Middle frontal gyrus (tissue), 1 donor: ENCODE data around the gene PROCA1.
"Not testable (repeated sequence)": the region's sequence is repeated elsewhere in the genome, so short reads cannot be mapped to it uniquely, and the experiment has no call there.

ENCODE experiments used
- DNase-seq: peaks from one replicate; pipeline ENCODE4 v3.0.0-alpha.2; 2015; ENCODE audit warnings: low spot score; ENCODE audit errors: extremely low spot score

The PROCA1 gene

GRCh38 chr17:28725660-28726225 lies 14.1 kb upstream of the PROCA1 start:
- no peak for DNase-seq

DNA sequence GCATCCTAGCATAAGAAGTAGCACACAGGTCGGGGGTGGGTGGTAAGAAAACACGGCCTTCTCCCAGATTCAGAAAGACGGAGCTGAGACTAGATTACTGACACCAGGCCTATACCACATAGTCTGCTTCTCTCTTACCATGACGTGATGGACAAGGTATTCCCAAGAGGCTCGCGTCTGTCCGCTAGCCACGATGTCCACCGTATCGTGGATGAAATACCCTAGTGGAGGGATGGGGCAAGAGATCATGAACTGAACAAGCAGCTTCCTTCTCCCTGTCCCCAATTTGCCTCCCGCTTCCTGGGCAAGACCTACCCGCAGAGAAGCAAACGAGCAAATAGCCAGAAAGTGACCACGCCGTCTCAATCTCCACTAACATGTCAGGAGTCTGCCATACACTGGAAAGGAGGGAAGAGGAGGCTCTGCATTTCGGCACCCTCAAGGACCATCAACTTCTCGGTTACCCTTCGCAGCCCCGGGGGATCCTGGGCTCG lies 13.5 kb upstream of the PROCA1 start:
- DNase-seq = no peak

DNA sequence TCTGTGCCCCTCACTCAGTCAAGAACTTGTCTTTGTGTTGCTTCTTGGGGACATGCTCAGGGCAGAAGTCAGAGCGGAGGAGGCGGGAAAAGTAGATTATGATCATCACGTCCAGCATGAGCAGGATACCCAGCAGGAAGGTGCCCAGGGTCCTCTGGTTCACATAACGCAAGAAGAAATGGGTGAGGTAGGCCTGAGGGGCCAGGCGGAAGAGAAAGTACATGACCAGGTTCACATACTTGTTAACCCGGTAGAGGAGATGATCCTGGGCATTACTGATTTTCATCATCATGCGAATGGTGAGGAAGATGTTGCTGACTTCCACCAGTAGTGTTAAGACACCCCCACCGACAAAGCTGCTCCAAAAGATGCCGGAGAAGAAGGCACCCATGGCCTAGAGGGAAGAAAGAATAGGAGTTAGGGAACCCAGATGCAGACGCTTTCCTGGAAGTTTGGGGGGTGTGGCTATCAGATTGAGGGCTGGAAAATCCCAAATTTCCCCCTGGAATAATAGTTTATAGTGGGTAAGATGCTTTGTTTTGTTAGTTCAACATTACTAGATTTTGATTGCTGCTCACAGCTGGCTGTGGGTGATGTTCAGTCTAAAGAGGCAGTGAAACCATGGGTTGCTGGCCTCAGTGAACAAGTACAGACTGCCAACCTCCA lies 12.9 kb upstream of the PROCA1 start:
- no peak for DNase-seq

- not testable (repeated sequence) for DNase-seq
Measured at GRCh38 chr17:28723836-28724499, 12.3 kb upstream of the PROCA1 start.

DNA sequence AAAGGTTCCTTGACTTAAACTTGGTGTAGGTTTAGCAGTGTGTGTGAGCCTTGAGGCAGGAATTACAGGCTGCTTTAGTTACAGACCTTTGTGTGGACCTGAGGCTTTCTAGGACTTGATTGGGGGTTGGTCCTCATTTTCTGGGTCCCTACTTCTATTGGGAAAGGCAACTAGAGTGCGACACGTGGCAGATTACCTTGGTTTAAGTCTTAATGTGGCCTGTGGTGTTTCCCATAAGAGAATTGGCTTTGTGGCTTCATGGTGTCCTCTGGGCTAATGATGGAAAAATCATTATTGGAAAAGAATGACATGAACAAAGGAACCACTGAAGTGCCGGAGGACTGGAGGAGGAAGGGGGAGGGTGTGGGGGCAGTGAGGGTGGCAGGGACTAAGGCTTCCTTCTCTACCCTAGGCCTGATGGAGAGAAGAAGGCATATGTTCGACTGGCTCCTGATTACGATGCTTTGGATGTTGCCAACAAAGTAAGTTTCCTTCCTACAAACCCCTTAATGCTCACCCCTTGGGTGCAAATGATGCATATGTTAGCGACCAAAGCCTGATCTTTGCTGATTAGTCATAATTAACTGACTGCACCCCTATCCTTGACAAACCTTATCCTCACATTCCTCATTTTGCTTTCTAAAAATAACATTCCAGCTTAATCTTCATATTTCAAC lies 11.6 kb upstream of the PROCA1 start:
- DNase-seq = no peak

DNA sequence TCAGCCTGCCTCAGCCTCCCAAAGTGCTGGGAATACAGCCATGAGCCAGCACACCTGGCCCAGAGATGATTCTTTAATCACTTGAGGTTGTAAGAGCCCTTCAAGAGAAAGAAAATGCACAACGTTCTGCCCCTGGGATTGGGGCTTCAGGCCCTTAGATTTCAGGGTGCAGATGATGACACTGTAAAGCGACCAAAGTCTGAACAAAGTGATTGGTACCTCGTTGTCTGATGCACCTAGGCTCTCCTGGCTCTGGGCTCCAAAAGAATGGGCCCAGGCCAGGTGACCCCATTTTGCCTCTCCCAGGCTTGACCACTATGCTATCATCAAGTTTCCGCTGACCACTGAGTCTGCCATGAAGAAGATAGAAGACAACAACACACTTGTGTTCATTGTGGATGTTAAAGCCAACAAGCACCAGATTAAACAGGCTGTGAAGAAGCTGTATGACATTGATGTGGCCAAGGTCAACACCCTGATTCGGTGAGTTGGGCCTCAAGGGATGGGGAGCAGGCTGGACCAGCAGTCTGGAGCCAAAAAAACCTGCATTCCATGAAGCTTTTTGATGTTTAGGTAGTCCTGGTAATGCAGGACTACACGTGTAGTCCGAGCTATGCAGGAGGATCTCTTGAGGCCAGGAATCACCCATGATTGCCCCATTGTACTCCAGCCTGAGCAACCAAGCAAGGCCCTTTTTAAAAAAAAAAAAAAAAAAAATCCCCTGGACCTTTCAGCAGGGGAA lies 10.9 kb upstream of the PROCA1 start:
- no peak for DNase-seq

- DNase-seq = not testable (repeated sequence)
Measured at GRCh38 chr17:28720997-28721329, 9.3 kb upstream of the PROCA1 start.

- no peak for DNase-seq
Measured at GRCh38 chr17:28720247-28720996, 8.7 kb upstream of the PROCA1 start.

GRCh38 chr17:28719021-28719433 lies 7.3 kb upstream of the PROCA1 start:
- DNase-seq = no peak

DNA sequence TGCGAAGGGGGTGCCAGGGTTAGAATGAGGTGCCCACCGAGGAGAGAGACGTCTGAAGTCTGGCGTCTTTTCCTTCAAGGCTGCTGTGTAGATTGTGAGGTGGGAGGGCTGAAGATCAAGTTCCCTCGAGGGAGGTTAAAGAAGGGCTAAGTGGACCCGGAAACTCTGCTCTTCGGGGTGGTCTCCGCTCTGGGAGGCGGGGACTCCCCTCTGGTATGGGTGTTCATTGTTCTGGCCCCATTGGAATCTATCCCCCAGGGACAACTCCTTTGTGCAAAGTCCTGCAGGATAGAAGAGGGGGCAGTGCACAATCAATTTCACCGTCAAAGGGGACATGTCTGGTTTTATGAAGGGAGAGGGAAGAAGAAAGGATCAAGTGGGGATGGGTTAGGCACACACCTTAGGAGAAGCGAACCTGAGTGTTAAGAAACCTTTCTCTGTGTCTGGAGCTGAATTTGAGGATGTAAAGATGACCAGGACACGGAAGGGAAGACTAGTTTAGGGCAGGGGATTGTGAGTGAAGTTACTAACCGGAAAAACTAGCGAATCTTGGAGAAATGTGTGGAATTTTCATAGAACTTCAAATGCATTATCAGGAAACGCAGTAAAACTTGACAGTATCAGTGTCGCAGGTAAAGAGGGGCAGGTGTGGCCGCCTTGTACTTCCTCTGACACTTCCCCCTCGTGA lies 6.8 kb upstream of the PROCA1 start:
- no peak for DNase-seq

GRCh38 chr17:28717578-28718332 lies 6.1 kb upstream of the PROCA1 start, which contains the start of gene RAB34:
Gene RAB34, minus strand, starts transcription at chr17:28717868. Its CDS starts 602 bp downstream, at chr17:28717266.
- DNase-seq = no peak

DNA sequence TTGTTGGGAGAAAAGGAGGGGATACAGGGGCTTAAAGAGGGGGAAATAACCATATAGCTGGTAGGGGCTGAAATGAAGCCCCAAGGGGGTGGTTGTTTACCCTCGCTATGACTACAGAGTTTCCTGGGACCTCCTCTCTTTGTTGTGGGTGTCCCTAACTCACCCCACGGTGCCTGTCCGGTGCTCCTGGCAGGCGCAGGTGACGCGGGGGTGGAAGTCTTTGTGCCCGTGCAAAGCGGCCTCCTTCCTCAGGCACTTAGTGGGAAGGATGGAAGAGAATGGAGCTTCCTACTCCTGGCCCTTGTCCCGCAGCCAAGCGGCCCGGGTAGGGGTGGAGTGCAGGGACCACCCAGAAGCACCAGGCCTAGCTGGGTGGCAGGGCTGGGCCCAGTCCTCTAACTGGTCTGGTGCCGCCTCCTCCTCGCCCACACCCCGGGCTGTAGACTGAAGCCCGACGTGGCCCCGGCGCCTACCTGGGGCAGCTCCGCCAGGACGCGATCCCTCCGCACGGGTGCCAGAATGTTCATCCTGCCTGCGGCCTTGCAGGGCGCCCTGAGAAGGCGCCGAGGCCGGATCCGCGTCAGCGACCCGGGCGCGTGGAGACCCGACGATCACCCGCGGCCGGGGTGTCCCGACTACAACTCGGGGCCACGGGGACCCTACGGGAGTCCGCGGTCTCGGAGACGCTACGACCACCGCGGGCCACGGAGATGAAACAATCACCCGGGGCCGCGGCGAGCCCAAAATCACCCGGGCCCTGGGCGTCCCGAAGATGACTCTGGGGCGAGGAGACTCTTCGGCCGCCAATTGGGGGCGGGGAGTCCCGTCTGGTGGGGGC lies 5.3 kb upstream of the PROCA1 start:
- DNase-seq = no peak

GRCh38 chr17:28715217-28715616 lies 3.5 kb upstream of the PROCA1 start:
- DNase-seq = no peak

DNA sequence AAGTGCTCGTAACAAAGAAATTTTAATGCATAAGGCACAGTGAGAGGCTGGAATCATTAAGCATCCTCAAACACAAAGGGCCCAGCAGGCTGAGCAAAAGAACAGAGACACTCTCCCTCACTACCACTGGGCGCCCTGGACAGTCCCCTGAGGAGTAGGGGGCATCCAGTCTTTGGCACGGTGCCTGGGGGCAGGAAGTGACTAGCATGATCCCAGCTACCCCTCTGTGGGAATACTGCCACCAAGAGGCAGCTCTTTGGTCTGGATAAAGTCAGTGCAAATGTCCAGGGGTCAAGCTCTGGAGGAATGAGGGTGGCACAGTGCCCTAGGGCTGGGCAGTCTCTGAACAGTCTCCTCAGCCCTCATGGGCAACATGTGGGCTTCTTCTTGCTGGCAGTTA lies 2.6 kb upstream of the PROCA1 start:
- DNase-seq = no peak

DNA sequence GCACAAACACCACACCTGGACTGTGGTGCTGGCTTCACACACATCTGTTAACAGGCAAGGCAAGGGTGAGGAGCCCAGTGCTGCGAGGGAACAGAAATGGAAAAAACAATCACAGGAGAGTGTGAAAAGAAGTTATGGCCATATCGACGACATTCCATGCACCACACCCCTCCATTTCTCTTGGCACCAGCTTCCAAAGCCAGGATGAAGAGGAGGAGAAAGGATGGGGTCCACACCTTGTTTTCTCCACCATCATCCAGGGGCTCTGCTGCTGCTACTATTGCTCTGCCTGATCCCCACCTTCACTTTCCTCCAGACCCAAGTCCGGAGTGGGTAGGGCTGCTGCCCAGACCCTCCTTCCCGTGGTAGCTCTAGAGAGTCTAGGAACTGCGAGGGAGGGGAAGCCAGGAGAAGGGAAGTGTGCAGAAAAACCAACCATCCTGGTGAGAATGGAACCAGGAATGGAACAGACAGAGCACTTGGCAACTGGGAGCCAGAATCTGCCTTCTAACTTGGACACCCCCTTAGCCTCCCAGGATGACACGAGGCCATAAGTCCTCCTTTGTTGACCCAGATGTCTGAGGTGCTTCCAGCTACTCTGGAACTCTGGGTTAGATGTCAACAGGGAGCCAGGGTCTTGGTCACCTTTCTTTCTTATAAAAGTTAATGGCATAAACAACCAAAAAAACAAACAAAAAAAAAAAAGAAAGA lies 1.2 kb upstream of the PROCA1 start:
- no peak for DNase-seq

DNA sequence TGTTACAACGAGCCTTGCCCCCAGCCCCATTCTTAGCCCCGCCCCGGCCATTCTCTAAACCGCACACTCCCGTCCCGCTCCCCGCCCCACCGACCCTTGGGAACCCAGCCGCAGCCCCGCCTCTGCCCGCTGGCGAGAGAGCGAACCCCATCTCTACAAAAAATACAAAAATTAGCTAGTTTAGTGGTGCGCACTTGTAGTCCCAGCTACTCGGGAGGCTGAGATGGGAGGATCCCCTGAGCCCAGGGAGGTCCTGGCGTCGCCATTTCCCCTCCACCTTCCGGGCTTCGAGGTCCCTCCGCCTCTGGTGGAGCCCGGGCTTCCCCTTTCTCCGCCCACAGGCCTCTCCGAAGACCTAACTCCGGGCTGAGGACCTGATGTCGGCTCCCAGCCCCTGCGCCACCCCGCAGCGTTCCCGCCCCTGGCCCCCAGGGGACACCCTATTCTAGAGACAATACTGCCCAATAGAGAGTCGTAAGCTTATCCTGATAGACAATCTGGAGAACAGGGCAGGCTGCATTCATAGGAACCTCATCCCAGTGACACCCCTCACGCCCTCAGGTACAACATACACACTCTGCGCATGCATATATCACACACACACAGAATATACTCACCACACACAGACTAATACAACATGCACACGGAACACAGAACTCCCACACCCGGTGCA lies 480 bp upstream of the PROCA1 start:
- no peak for DNase-seq
